ENCODE results near the gene SUPT20H.

Gene SUPT20H

DNA sequence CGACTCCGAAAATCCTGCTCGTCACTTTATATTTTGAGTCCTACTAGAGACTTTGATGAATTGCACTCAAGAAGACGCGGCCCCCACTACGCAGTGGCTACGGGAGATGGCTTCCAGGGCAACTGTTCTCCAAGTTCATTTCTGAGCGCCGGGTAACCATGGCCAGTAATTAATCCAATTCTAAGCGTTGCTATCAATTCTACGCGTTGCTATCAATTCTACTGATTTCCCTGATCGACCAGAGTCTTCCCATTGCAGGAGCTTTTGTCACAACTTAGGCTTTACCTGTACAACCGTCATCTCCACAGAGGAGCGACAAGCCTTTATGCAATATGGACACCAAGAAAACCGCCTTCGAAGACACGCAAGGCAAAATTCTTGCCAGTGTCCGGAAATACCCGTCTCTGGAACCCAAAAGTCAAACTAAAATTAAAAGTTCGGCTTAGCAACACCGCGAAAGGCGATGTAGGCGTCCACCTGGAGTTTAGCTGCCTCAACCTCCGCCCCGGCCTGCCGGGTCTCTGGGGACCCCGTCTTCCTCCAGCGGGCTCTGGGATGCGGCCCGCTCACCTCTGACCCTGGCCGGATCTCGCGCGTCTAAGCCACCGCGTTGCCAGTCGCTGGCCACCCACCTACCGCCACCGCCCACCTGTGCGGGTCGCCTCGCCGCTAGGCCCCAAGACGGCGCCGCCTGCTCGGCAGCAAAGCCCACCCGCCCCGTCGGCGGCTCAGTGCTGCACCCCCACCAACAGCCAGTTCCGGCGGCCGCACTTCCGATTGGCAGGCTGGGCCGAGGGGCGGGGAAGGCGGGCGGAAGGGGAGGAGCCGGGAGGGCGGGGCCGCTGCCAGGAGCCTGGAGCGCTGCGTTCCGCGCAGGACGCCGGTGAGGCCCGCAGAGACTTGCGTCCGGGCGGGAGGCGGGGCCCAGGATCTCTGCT, at the start of gene SUPT20H:
Gene SUPT20H (minus strand): TSS at position 779 of the 938 bp plus-strand sequence. CDS start 8,198 bp downstream, outside the sequence.
- DNase-seq, result peak; percentile 96

DNA sequence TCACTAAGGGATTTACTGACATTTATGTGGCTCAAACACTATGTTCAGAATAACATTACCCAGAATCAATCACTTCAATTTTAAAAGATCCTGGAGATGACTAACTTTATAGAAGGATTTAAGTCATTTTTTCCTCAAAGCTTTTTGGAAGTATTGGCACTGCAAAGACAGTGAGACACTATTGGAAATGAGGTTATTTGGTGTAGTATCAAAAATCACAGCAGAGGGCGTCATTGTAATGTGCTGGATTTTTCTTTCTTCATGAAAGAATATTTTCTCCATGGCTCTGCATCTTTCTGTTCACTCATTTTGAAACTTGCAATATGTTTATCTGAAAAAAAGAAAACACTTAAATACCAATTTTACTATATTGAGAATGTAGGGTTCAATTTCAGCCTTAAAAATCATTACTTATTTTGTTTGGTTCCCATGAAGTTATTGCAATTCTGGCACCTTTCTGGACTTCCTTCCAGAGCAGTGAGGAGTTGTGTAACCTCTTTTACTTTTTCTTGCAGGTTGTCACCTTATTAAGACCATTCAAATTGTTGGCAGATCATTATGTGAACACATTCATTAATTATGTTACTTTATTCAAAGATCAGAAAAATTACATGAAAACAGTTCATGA, 49.7 kb upstream of the SUPT20H start:
- peak; percentile 67 for DNase-seq

DNA sequence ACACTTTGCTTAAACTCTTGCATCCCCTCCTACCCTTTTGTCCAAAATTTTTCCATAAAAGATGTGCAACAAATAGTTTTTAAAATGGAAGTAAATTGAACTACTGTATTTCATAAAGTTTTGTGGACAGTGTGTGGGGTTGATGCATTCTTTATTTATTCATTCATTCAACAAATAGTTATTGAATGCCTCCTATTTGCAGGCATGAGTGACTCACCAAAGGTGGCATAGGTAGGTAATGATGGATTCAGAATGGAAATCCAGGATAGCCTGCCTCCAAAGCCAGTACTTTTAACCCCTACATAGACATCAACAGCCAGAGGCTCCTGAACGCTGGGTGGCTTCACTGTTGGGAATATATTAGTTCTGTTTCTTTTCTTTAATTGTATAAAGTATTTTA, 48.4 kb upstream of the SUPT20H start:
- no peak for DNase-seq

DNA sequence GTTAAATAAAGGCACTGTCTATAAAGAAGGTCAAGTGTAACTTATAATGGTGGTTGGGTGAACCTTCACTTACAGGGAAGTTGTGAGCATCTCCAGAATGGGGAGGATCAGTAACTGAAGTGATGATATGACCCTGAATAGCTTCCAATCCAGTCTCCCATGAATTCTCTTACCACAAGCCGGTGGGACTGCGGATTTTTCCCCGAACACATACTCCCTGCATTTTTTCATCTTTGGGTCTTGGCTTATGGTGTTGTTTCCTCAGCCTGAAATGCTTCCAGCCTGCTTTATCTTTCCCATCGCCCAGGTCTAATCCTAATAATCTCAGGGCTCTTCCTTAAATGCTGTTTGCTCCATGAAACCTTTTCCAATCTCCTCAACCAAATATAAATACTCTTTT, 48.0 kb upstream of the SUPT20H start:
- DNase-seq, result no peak

DNA sequence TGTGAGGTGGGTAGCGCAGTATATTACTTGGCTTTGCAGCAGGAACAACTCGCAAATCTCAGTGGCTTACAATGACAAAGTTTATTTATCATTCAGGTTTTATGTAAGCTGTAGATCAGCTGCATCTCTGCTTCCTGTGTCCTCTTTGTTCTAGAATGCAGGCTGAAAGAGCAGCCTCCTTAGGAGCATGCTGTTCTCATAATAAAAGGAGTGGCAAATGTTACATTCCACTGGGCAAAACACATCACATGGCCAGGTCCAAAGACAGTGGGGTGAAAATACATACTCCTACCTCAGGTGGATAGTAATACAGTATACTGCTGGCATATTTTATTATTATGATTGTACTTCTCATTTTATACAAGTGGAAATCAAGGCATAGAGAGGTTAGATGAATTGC, 47.2 kb upstream of the SUPT20H start:
- DNase-seq, result no peak

DNA sequence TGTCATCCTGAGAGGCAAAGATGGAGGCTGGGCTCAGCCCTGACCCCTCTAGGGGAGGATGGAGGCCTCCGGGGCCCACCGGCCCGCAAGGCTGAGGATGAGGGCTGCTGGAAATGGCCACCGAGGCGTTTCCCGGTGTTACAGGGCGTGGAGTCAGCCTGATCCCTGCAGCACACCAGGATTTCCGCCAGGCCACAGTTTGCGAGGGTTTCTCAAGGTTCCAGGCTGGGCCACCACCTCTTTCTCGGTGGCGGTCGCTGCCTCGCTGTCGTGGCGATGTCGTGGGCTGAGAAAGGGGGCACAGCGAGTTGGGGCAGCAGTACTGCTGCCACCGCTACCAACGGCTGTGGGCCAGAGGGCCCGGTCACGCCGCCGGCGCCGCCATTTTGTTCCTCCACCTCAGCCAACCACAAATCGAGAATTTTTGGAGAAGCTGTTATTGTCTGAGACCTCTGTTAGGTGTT, 45.8 kb upstream of the SUPT20H start, which contains the start of gene CSNK1A1L:
Gene CSNK1A1L (minus strand): TSS at position 414 of the 464 bp plus-strand sequence. CDS start 408 bp downstream, at position 6.
- DNase-seq, result no peak

DNA sequence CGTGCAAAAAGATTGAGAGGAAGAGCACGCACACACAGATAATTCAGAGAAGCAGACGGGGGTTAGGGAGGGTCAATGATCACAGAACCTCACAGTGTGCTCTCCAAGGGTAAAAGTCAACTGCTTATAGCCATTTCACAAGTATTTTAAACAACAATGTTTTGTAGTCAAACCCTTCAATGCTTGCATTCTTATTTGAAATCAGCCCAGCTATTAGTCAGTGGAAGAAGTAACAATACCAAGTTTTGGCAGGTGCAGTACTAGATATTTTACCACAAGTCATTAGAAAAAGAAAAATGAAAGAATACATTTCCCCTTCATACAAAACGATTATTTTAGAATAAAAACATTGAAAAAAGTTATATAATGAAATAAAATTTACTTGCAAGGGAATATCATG, 43.4 kb upstream of the SUPT20H start:
- no peak for DNase-seq

DNA sequence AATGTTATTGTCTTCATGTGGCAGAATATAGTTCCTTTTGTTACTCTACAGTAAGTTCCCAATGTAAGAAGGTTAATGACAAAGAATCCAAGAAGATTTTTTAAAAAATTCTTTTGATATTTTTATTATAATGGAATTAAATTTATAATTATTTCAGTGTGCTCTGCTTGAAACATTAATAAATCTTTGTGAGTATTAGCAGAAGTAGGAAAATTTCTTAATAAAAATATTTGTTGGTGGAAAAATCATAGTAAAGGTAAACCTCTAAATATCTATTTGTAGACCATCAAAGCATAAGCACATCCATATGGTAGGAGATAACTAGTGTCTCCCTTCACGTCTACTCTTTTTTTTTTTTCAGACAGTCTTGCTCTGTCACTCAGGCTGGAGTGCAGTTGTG, 41.7 kb upstream of the SUPT20H start:
- no peak for DNase-seq

DNA sequence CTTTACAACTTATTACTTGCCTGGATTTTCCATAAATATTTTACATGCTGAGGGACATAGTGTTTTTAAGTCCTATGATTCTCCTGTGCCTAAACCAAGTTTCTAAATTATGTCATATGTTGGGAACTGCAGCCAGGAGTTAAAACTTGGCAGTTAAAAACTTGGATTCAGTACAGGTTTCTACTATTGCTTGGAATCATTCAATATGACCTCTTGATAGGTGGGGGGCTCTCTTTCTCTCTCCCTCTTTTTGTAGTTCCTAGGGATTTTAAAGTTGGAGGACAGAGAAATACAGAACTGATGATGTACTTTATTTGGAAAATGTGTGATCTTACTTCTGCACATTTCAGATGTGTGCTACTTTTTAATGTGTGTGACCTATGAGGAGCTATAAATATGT, 41.2 kb upstream of the SUPT20H start:
- DNase-seq, result no peak

DNA sequence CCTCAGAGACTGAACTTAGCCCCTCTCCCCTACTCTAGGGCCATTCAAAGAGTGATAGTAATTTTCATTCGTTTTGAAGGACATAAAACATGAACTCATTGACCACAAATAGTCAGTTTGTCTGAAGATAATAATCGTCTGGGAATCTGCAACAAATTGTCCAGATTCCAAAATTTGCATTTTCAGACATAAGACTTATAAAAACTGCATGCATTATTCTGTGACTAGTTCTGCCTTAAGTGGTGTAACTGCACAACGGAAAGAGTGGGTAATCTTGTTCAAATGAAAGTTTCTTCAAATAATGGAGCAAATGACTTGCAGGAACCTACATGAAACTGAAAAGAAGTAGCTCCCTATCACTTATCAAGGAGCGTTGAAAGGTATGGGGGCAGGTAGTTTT, 37.6 kb upstream of the SUPT20H start:
- no peak for DNase-seq

DNA sequence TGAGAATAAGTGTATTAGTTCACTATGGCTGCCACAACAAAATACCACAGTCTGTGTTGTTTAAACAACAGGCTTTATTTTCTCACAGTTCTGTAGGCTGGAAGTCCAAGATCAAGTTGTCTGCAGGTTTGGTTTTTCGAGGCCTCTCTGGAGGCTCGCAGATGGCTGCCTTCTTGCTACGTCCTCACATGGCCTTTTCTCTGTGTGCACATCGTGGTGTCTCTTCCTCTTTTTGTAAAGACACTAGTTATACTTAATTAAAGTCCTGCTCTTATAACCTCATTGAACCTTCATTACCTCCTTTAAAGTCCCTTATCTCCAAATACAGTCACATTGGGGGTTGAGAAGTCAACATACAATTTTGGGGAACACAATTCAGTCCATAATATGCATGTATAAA, 35.4 kb upstream of the SUPT20H start:
- no peak for DNase-seq

DNA sequence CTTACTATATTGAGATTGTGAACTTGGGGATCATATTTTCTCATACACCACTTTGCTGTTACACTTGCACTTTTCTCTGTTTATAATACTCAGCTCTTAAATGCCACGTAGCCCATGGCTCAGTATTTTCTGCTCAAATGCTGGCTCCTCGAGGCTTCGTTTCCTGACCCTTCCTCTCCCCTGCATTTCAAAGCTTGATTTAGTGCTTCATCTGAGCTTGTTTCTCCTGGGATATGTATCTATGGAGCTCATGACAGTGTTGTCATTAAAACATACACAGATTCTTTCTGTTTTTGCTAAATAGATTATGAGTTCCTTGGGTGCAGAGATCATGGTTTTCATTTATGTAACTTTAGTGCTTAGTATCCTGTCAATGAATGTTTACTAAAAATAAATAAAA, 34.6 kb upstream of the SUPT20H start:
- no peak for DNase-seq

DNA sequence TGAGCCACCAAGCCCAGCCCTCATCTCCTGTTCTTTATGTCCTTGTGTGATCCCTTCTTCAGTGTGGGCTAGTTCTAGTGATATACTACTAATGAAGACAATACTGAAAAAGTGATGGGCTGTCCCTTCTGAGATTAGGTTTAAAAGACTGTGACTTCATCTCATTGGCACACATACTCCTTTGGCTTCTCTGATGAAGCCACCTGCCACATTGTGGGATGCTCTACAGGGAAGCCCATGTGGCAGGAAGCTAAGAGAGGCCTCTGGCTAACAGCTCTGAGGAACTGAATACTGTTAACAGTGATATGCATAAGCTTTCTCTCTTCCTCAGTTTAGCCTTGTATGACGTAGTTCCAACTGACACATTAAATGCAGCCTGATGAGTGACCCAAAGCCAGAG, 32.3 kb upstream of the SUPT20H start:
- no peak for DNase-seq

DNA sequence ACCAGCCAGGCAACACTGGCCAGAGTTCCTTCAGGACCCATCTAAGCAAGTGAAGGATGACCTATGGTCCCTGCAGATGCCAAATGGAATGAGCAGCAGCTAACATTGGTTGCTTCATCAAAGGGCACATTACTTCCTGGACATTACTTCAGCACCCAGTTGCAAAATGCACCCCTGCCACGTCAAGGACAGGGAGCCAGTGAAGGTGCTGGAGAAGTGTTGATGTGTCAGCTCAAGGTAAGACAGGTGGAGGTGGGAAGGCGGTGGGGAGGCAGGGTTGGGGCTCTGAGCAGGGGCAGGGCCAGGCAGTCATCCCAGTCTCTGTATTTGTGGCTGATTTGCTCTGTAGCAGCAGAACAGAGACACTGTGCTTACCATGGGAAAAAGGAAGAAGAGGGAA, 31.4 kb upstream of the SUPT20H start:
- DNase-seq, result no peak

DNA sequence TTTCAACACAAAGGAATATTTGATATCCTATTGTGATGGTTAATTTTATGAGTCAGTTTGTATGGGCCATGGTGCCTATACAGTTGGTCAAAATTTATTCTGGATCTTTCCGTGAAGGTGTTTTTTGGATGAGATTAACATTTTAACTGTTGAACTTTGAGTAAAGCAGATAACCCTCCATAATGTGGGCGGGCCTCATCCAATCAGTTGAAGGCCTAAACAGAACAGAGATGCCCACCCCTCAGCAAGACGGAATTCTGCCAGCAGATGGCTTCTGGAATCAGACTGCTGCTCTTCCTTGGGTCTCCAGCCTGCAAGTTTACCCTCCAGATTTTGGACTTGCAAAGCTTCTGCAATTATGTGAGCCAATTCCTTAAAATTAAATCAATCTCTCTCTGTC, 30.0 kb upstream of the SUPT20H start:
- no peak for DNase-seq

DNA sequence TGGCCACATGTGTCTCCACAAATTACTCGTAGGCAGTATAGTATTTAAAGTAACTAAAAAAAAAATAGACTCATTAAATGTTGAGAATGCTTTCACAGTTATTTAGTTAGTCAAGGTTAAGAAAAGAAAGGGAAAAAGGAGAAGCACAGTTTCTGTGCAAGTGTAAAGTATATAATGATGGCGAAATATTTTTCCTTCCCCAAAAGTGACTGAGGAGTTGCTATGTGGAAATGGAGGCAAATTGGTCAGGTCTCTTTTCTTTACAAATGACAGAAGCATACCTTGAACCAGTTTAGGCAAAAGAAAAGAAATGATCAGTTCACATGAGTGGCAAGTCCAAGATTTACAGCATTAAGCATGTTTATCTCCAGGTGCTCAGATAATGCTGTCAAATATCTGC, 28.0 kb upstream of the SUPT20H start:
- no peak for DNase-seq

DNA sequence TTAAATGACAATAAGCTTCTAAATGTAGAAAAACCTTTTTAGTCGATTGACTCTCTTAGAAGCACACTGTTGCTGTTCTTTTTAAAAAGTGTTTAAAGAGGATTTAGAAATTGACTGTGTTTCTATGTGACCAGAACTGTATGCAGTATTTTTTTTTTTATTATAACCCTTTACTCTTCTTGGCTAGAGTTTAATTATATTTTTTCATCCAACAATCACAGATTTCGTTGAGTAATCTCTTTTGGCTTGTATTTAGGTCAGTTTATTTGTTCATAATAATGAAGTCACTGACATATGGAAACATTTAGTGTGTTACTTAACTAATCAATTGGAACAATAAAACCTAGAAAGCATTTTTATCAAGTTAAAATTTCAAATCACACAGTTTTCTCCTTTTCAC, 26.1 kb upstream of the SUPT20H start:
- DNase-seq, result no peak

DNA sequence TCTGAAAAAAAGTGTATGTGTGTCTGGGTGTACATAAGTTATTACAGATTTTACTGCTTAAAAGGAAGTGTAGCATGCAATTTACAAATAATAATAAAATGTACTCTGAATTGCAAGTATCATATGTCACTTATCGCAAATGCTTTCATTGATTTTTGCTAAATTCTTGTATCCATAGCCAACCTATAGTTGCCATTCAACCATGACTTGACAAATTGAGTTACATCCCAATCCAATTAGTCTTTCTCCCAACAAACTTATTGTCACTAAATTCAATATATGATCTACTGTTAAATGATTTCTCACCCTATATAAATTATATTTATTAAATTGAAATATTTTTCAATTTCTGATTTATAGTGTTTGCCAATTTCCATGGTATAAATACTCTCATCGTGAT, 17.3 kb upstream of the SUPT20H start:
- DNase-seq, result no peak

DNA sequence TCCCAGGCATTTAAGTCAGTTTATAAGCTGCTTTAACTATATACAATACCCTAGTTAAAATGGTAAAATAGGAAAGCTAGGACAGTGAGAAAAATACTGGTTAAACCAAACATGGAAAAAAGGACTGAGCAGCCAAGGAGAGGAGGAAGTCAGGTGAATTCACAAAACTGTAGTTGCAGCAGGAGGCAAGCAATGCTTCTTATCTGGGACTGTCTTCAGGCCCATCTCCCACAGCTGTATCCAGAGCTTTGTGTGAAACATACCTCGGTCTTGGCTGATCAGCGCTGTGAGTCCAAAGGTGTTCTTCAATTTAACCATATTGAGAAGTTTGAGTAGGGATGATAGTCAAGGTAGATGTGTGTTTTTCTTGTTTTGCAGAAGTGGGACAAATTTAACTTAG, 15.7 kb upstream of the SUPT20H start:
- DNase-seq, result no peak

DNA sequence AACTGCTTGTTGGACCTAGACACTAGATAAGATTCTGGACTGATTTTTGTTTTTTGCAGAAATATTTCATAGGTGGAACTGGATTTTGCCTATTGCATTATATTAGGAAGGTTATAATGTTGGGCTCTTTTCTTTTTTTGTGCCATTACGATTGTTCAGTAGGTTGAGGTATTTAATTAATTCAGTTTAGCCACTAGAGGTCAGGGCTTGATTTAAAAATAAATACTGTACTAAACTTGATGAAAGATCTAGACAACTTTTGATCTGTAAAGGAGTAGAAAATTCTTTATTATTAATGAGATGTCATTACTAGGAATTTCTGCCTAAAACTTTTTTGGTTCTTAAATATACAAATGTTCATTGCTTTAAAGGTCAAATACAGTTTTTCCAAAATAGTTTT, 15.2 kb upstream of the SUPT20H start:
- DNase-seq, result peak; percentile 72

DNA sequence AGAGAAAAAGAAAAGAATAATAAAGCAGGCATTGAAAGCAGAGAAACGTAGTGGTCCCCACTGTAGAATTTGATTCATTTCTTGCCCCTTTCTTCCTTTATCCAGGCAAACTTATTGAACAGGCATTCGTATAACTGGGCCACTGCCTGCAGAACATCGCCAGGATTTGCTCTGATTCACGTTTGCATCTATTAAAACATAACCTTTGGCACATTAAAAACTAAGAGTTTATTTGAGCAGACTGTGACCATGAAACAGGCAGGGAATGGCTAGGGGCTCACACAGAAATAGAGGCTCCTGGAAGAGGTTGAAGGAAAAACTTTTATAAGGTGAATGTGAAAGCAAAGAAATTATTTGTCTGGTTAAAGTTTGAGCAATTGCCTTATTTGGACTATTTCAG, 12.5 kb upstream of the SUPT20H start:
- no peak for DNase-seq

DNA sequence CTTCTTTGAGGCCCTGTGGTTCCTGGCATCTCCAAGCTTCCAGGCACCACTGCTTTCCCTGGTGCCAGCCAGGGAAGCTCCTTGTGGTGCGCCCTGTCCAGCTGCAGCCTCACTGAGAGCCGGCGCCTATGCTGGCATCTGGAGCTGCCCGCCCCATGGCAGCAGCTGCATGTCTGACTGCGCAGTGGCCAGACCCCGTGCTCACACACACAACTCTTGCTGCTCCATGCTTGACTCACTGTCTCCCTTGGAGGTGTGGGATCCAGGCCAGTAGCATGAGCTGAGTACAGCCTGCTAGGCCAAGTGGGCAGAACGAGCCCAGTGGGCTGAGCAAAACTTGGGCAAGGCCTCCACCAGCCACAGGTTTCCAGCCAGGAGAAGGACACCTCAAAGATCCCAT, 11.5 kb upstream of the SUPT20H start:
- no peak for DNase-seq

DNA sequence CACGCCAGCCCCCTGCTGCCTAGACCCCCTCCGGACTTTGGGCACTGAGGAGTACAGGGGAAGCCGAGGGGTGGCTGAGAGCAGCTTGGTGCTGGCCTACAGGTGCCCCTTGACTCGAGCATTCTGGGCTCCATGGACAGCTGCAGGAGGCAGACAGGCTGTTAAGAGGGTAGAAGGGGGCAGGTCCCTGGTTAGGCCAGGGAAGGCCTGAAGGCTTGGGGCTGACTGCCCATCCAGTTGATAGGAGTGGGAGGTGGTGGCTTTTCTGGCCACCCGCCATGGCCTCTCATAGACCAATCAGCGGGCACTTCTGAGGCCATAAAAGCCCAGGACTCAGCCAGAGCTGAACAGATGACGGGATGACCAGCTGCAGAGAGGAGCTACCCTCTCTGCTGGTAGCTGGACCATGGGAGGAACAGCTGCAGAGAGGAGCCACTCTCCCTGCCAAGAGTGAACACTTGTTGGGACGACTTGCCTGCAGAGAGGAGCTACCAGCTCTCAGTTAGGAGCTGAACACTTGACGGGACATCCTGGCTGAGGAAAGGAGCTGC, 10.7 kb upstream of the SUPT20H start:
- no peak for DNase-seq

DNA sequence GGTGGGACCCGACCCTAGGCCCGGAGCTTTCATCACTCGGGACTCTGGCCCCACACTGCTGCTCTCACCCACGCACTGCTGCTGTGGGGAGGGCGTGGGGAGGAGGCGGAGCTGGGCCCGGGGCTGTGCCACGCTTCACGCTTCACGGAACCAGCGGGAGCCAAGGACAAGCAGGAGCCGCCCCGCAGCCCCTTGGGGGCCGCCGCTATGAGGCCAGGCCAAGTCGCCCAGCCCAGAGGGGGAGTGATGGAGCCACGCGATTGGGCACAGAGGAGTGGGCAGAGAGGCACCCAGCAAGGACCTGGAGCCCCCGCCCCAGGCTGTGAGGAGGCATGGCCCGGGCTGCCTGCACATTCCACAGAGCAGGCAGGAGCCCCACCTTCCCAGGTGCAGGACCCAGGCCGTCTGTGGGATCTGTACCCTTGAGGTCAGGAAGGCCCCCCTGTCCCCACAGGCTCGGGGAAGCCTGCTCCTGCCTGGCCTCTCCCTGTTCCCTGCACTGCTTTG, 10.2 kb upstream of the SUPT20H start:
- DNase-seq, result no peak
